Hematopoietic multipotent progenitor cell treated with erythropoietin and hydrocortisone succinate and interleukin-3 and kit ligand, for 8 days (in vitro differentiated cells): ENCODE measurements around the gene PCCA.
"Not testable (repeated sequence)": the region's sequence is repeated elsewhere in the genome, so short reads cannot be mapped to it uniquely, and the experiment has no call there.

Experiments
- DNase-seq: peaks from one replicate; pipeline ENCODE4 v3.0.0-alpha.2; 2015

The PCCA gene

GRCh38 chr13:100098445-100099116, 9.7 kb downstream of the PCCA start:
- no peak for DNase-seq

- DNase-seq = not testable (repeated sequence)
These were observed 10.2 kb downstream of the PCCA start for GRCh38 chr13:100099117-100099445.

DNA sequence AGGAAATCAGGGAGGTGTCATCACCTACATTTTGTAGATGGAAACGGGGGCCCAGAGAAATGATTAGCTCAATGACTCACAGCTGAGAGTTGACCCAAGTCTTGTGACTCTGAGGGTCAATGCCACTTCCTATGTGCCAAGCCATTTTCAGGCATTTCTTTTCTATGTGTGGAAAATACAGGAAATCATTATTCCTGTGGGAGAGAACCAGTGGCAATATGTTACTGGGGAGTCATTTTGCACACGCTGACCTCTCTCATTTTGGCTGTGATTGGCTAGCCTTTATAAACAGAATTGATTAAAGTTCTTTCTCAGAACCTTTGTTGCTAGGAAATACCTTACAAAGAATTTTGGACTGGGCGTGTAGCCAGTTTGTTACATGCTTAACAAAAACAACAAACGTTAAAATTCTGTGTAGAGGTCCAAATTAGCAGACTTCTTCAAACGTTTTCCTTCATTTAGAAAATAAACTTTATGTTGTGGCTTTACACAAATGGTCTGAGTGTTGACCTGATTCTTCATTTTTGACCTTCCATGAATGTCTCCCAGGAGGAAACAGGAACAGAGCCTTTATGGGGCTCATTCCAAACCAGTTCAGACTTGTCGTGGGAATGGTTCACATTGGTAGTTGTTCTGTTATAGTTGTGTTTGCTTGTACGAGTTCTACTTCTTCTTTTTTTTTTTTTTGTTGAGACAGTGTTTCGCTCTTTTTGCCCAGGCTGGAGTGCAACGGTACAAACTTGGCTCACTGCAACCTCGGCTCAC, 11.4 kb downstream of the PCCA start:
- DNase-seq = no peak

- no peak for DNase-seq
These were observed 13.1 kb downstream of the PCCA start for GRCh38 chr13:100102042-100102441.

GRCh38 chr13:100106005-100106404, 17.1 kb downstream of the PCCA start:
- DNase-seq = no peak

DNA sequence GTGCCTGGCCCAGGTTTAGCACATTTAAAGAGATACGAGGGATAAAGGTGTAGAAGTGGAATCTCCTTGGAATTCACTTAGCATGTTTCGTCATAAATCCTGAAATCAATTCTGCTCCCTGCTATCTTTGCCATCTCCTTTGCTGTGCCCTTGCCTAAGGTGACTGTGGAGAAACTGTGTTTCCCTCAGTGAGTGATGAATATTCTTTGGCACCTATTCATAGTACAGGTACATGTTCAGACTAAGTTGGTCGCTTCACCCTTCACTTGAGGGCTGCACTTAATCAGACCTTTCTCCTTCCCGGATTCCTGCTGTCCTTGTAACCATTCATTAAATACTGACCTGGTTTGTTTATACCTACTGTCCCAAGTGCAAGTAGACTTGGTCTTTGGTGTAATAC, 17.8 kb downstream of the PCCA start:
- DNase-seq = no peak

- no peak for DNase-seq
These were observed 20.1 kb downstream of the PCCA start for GRCh38 chr13:100108913-100109507.

DNA sequence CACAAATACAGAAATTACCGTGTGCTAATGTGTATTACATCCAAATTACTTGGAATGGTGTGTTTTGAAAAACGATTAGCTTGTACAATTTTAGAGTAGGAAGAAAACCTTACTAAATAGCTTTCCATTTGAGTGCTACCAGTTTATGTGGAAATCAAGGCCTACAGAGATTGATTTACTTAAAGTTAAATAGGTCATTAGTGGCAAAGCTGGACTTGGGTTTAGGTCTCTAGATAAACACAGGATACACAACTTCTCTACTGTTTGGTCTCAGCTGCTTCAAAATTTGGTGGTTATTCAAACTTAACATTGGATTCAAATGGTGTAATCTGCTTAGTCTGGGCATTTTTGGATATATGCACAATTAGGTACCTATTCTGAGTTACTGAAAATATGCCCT, 21.4 kb downstream of the PCCA start:
- no peak for DNase-seq

DNA sequence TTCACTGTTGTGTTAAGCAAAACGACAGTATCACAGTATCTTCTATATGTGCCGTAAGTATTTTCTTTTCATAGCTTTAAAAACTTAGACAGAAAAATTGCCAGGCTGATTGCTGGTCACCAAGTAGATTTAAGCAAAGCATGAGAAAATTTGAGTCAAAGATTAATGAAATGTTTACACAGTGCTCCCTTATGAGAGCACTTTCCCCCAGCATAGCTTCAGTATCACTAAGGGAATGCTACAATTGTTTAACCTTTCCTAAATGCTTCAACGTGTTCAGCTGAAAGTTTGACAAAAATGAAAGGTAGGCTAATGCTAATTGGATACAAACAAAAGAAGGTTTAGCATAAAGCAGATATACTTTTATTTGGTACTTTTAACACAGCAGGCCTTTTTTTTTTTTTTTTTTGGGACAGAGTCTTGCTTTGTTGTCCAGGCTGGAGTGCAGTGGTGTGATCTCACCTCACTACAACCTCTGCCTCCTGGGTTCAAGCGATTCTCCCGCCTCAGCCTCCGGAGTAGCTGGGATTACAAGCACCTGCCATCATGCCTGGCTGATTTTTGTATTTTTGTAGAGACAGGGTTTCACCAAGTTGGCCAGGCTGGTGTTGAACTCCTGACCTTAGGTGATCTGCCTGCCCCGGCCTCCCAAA, 23.4 kb downstream of the PCCA start:
- DNase-seq = no peak

DNA sequence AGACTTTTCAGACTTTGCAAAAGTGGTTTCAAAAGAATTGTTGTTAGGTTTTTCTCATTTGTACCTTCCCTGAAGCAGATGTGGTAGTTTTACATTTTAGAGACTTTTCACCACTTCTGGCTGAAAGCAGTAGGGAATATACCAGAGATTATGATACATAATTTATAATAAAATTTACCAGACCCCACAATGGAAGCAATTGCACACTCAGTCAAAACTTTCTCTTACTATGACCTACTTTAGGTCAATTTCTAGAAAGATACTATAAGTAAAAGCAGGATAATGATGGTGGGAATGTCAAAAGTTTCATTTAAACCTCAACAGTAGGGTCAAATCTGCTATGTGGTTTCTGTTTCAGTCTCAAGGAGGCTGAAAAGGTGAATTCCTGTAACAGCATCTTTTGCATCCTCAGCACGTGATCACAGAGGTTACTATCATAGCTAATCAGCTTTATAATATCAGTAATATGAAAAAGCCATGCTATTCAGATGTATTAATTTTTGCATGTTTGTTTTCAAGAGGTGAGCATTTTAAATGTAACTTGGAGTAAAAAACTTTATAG, 26.9 kb downstream of the PCCA start:
- no peak for DNase-seq

- no peak for DNase-seq
These were observed 35.4 kb downstream of the PCCA start for GRCh38 chr13:100124265-100124664.

DNA sequence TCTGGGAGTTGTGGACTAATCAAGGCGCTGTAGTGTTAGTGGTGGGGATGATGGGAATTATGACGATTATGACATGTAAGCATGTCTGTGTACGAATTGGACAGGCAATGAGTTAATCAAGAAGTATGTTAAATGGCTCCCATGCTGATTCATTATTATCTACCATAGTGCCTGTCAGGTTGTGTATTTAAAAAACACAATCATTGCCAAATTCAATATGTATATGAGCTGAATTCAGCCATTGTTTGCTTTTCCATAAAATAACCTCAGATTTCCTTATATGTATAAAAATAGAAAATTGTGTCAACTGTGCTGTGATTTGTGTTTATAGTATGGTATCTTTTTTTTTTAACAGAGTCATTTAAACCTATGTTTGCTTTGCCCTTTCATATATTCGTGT, 37.1 kb downstream of the PCCA start:
- no peak for DNase-seq

DNA sequence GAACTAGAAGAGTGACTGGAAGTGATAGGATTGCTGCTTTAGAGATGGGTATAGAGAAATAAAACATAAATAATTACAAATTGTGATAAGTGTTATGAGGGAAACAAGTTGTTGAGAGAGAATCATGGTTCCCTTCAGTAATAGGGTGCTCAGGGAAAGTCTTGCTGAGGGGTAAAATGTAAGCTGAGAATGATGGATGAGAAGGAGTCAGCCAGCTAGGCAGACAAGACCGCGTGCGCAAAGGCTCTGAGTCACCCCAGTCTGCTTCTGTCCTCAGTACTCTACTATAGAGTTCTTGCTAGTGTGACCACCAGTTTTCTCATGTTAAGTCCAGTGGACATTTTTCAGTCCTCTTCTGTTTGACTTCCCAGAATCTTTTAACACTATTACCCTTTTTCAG, 39.5 kb downstream of the PCCA start:
- no peak for DNase-seq

DNA sequence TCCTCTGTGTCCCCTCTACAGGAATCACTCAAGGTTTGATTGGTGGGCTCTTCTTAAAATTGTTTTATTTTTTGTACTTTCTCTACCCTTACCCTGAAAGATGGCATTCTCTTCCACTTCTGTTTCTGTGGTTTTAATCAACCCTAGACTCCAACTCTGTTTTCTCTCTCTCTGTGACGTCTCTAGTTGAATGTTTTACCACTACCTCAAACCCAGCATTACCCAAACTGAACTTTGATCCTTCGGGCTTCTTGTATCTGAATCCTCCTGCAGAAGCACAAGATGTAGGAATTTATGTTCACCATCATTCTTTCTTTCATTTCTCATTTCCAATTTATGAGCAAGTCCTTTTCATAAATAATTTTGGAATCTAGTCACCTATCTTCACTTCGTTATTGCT, 39.9 kb downstream of the PCCA start:
- DNase-seq = no peak

DNA sequence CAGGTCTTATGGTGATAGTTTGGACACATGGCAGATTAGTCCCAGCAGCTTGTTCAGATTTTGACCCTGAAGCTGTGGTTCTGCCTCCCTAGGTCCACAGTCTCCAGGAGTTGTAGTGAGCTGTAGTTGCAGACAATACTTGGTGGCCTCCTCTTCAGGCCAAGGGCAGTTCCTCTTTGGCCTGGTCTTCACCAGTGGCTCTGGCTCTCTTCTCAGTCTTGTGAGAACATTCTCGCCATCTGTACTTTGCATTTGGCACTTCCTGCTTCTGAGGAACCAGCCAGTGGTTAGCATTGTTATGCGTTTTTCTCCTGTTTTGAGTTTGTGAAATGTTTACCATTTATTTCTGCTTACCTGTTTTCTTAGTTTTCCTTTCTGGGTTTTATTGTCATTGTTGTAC, 40.7 kb downstream of the PCCA start:
- DNase-seq = no peak

- DNase-seq = no peak
These were observed 41.2 kb downstream of the PCCA start for GRCh38 chr13:100130092-100130491.

GRCh38 chr13:100130930-100131511, 42.1 kb downstream of the PCCA start:
- no peak for DNase-seq

DNA sequence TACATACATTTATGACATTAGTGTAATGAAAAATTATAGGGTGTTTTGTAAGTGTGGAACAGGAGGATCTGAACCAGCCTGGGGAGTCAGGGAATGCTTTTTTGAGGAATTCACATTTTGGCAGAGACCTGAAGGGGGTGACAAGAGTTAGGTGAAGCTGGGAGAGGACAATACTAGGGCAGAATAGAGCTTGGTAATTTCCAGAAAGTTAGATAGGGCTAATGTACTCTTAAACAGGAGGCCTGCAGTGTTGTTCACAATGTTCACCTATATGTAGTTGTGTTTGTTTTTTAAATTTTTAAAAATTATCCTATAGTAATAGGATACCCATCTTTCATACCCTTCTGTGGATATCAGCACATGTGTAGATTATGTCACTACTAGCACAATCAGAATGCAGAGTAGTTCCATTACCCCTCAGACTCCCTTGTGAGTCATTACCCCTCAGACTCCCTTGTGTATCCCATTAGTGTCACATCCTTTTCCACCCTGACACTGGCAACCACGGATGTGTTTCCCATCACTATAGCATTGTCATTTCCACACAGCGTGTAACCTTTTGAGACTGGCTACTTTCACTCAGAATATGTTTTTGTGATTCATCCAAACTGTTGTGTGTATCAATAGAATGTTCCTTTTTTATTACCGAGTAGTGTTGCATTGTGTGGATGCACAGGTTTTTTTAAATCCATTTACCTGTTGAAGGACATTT, 43.1 kb downstream of the PCCA start:
- DNase-seq = no peak

- DNase-seq = no peak
These were observed 50.1 kb downstream of the PCCA start for GRCh38 chr13:100138859-100139491.

DNA sequence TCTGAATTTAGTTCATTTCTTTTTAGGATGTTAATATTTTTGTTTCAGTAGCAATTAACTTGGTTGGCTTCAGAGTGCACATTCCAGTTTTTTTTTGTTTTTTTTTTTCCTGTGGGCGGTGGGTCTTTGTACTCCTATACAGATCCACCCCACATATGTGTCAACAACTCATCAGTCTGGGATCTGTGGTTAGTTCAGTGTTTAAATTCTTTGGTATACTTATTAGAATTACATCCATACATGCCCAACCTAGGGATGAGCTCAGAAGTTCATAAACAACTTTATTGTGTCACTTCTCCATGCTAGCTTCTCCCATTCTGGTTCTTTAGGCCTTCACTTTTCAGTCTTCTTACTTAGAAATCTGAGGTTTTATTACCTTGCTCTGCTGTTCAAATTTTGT, 50.9 kb downstream of the PCCA start:
- DNase-seq = no peak

GRCh38 chr13:100140441-100140840, 51.5 kb downstream of the PCCA start:
- no peak for DNase-seq

- not testable (repeated sequence) for DNase-seq
These were observed 52.6 kb downstream of the PCCA start for GRCh38 chr13:100141461-100141961.
